Right kidney (tissue), 1 donor: ENCODE data around the gene SMTN.
"Not testable (repeated sequence)": the region's sequence is repeated elsewhere in the genome, so short reads cannot be mapped to it uniquely, and the experiment has no call there.

Source experiments
- DNase-seq: peaks from one replicate; pipeline ENCODE4 v3.0.0-alpha.2; 2016

SMTN gene

GRCh38 chr22:31069691-31070314 is 11.3 kb upstream of the SMTN start:
- not testable (repeated sequence) for DNase-seq

DNA sequence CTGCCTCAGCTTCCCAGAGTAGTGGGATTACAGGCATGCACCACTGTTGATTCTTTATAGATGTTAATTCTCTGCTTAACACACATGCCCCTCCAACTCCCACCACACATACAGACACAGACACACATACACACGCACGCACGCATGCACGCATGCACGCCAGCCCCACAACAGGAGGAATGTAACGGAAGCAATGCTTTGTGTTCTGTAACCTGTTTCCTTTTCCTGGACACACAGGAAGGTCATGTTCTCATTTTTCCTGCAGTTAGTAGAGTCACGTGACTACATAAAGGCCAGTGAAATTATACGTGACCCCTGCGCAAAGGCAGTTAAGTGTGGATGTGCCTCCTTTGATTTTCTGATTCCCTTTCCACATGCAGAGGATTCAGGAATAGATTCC is 8.0 kb upstream of the SMTN start:
- DNase-seq: not testable (repeated sequence)

- DNase-seq: not testable (repeated sequence)
Observed at GRCh38 chr22:31073545-31074145, 7.5 kb upstream of the SMTN start.

GRCh38 chr22:31075961-31076360 is 5.2 kb upstream of the SMTN start:
- no peak for DNase-seq

GRCh38 chr22:31077681-31078080 is 3.4 kb upstream of the SMTN start:
- no peak for DNase-seq

DNA sequence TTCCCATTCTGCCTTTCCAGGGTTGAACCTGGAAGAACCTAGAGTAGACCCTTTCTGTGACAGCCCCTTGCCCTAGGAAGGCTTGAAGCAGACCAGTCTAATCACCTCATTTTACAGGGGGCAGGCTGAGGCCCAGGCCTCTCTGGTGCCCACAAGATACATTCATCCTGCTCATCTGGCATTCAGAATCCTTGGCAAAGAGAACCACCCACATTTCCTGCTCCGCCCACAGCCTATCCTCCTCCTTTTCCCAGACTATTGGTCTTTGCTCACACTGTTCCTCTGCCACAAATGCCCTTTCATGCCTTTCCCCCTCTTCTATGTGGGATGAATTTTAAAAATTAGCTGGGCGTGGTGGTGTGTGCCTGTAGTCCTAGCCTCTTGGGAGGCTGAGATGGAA is 2.7 kb upstream of the SMTN start:
- not testable (repeated sequence) for DNase-seq

GRCh38 chr22:31079095-31079642 is 1.9 kb upstream of the SMTN start:
- DNase-seq: no peak

- no peak for DNase-seq
Observed at GRCh38 chr22:31080164-31080847, 812 bp upstream of the SMTN start.

DNA sequence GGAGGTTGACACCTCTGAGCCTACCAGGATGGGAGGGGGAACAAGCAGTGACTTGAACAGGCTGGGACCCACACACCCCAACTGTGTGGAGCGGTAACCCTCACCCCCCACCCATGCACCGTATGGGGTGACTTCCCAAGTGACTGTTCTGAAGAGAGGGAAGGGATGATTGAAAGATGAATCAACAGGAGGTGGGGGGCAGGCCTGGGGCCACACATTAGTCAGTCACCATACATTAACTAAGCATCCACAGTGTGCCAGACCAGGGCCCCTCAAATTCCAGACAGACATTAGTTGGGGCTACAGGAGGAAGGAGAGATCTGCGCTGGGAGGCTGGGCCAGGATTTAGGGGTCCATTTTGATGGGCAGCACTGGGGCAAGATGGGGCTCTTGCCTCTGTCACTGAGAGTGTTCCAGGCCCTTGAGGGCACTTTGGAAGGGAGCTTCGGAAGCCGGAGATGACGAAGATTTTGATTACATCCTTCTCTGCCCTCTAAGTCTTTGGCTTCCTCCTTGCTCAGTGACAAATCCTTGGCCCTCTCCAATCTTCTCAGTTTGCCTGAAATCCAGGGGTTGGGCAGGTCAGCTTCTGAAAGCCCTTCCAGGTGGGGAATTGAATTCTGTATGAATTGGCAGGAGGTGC is 966 bp downstream of the SMTN start:
- no peak for DNase-seq

- DNase-seq: no peak
Observed at GRCh38 chr22:31082606-31083376, 1.7 kb downstream of the SMTN start.

DNA sequence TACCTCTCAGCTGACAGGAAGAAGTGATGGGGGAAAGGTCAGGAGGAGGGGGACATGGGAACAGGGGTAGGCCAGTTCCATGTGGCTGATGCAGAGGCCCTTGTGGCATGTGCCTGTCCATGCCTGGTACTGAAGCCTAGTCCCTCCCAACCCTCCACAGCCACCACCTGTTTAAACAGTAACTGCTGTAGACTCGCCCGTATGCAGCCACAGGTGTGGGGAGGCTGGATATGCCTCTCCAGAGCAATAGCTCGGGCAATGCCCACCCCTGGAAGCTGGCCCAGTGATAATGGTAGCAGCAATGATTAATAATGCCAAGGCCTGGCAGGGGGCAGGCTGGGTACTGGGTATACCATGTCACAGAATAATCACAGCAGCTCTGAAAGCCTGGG is 2.3 kb downstream of the SMTN start:
- DNase-seq: no peak

GRCh38 chr22:31083923-31084810 is 3.0 kb downstream of the SMTN start:
- peak; percentile 87 for DNase-seq

DNA sequence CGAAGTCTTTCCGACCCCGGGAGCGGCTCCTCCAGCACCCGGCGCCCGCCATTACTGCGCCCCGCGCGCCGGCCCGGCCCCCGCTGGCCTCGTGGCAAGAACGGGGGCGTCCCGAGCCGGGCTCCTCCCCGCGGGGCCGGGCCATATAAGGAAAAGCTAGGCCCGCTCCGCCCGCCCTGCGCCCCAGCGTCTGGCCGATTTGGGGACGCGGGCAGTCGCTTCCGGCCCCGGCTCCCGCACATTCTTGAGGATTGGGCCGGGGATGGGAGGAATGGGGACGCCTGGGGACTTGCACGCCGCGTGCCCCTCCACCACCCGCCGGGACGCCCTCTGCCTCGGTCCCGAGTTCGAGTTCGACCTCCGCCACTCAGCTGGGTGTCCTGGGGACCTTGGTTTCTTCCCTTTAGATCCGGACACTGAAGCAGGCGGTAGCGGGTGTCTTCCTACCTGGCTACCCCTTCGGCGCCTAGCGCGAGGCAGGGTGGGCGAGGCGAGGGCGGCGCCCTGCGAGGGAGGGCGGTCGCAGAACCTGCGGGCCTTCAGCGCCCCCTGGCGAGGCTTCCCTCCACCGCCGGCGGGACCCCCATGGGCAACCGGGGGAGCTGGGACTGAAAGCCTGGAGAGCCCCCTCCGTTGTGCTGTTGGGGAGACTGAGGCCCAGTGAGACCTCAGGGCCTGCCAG is 3.8 kb downstream of the SMTN start:
- peak; percentile 88 for DNase-seq

- no peak for DNase-seq
Observed at GRCh38 chr22:31085493-31085824, 4.3 kb downstream of the SMTN start.

GRCh38 chr22:31085928-31086327 is 4.8 kb downstream of the SMTN start:
- no peak for DNase-seq

DNA sequence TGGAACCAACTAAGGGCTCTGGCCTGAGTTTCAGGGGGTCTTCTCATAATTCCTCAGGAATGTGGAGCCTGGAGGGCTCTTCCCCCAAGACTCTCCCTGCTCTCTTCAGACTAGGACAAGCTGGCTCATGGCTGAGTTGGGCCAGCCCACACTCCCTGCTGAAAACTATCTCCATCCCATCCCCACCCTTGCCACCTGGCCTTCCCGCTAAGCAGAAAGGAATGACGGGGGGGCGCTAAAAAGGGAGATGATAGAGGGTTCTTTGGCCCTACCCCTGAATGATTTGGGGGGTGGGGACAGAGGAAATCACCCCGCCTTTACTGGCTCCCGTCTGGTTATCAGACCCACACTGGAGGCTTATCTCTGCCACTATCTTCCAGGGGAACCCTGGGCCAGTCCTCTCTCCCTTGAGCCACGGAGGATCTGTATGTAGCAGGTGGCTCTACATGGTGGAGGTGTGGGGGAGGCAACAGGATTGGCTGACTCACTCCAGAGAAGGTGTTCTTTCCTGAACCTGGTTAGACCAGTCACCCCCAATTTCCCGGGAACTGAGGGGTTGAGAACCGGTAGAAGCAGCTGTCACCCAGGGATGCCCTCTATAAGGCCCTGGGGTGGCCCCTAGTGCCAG is 5.7 kb downstream of the SMTN start:
- no peak for DNase-seq

GRCh38 chr22:31087744-31088215 is 6.7 kb downstream of the SMTN start:
- DNase-seq: no peak

- no peak for DNase-seq
Observed at GRCh38 chr22:31088233-31088986, 7.3 kb downstream of the SMTN start.
